ENCODE results near the gene MOB3B.

DNA sequence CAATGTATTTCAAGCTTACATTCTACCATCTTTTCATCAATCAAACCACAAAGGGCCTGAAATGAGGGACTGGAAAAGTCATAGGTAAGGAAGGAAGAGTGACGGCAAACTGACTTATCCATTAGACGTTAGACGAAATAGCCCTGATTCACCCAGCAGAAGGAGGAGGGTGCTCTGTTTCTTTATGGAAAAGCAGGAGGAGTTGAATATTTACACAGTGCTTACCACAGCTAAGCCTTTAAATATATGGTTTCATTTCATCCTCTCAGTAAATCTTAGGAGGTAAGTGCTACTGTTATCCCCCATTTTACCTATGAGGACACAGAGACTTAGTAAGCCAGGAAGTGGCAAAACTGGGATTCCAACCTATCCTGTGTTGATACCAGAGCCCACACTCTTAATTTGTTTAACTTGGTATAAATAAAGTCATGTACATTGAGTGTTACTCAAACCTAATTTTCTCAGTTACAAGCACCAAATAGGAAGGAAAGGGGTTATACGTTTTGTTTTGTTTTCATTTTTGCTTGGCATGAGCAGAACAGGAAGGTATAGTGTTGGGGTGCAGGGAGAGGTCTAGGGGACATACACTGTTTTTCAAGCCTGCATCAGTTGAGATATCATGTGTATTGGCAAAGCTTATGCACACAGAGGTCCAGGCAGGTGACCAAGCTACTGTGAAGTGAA is 103.6 kb downstream of the MOB3B start:
- TF ChIP-seq, protein P1, sequence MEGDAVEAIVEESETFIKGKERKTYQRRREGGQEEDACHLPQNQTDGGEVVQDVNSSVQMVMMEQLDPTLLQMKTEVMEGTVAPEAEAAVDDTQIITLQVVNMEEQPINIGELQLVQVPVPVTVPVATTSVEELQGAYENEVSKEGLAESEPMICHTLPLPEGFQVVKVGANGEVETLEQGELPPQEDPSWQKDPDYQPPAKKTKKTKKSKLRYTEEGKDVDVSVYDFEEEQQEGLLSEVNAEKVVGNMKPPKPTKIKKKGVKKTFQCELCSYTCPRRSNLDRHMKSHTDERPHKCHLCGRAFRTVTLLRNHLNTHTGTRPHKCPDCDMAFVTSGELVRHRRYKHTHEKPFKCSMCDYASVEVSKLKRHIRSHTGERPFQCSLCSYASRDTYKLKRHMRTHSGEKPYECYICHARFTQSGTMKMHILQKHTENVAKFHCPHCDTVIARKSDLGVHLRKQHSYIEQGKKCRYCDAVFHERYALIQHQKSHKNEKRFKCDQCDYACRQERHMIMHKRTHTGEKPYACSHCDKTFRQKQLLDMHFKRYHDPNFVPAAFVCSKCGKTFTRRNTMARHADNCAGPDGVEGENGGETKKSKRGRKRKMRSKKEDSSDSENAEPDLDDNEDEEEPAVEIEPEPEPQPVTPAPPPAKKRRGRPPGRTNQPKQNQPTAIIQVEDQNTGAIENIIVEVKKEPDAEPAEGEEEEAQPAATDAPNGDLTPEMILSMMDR (conservative IDR thresholded peaks at IDR 0.05; ENCODE audit: low read depth, low read length) = no peak
- TF ChIP-seq EZH2 (IDR thresholded peaks at IDR 0.05; ENCODE audit: borderline replicate concordance, low read depth, low read length, poor library complexity, severe bottlenecking) = no peak
